Chondrocyte (in vitro differentiated cells): Measurements from ENCODE around the gene IDH3G. TPM values are rescaled to one million over a fixed set of nuclear protein-coding genes. Genes with fewer than 3 reads are reported as not detected.

Experiments used
- DNase-seq: peaks from one replicate; pipeline ENCODE4 v3.0.0; 2021; ENCODE audit warnings: mixed read lengths, low spot score
- H3K27ac Mint-ChIP-seq: one replicate; pipeline ENCODE4 v1.8.0; 2021; ENCODE audit warnings: mild to moderate bottlenecking, moderate library complexity, mixed read lengths; ENCODE audit not compliant: unreplicated experiment
- H3K27me3 Mint-ChIP-seq: 2 replicates; pipeline ENCODE4 v1.8.0; 2021; ENCODE audit warnings: low read depth, mixed read lengths
- H3K36me3 Mint-ChIP-seq: 2 replicates; pipeline ENCODE4 v1.8.0; 2021; ENCODE audit warnings: low read depth, mixed read lengths
- H3K4me1 Mint-ChIP-seq: 2 replicates; pipeline ENCODE4 v1.8.0; 2021; ENCODE audit warnings: low read depth, mild to moderate bottlenecking, mixed read lengths
- H3K4me3 Mint-ChIP-seq: one replicate; pipeline ENCODE4 v1.8.0; 2021; ENCODE audit warnings: mild to moderate bottlenecking, moderate library complexity, mixed read lengths; ENCODE audit not compliant: unreplicated experiment
- H3K9me3 Mint-ChIP-seq: 2 replicates; pipeline ENCODE4 v1.8.0; 2021; ENCODE audit warnings: low read depth, mixed read lengths
- CTCF ChIP-seq: fragments of 200-600 bp; sonication (generic); IDR thresholded peaks from 2 replicates; pipeline ENCODE4 v1.5.0; 2021; ENCODE audit warnings: antibody characterized with exemption, mild to moderate bottlenecking, moderate library complexity
- total RNA-seq: library from RNA; stranded (reverse); gene quantifications from 3 replicates; pipeline ENCODE4 v1.2.1, GENCODE V29; 2021

The IDH3G gene
- total RNA-seq, 1 donor from 2014 or later = 42.8 TPM

DNA sequence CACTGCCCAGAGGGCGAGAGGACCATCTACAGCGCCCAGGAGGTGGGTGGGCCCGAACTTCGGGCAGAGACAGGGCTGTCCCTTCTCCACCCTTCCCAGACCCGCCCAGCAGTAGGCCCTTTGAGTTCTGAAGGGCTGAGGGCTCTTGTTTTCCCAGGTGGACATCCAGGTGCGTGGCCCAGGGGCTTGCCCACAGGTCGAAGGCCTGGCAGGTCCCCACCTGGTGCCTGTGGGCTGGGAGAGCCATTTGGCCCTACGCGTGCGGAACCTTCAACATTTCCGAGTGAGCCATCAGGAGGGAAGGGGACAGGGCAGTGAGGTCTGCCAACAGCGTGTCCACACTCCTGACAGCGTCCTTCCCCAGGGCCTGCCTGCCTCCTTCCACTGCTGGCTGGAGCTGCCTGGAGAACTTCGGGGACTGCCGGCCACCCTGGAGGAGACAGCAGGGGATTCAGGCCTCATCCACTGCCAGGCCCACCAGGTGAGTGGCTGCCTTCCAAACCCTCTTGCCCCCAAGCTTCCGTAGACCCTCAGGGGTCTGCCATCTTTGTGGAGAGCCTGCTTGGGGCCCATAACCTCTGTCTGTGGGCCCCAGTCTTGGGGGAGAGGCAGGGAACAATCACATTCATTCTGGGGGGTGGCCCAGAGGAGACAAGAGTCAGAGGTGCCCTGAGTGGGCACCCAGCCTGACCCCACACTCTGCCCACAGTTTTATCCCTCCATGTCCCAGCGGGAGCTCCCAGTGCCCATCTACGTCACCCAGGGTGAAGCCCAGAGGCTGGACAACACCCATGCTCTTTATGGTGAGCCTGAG lies 23.4 kb downstream of the IDH3G start:
- no peak for DNase-seq
- no peak overlapping the region for H3K4me3 Mint-ChIP-seq
- no peak overlapping the region for H3K27ac Mint-ChIP-seq
- H3K36me3 Mint-ChIP-seq = peaks cover 2% of the 10 kb centered on the region
- H3K27me3 Mint-ChIP-seq = no peaks in the 10 kb centered on the region
- no peak for TF ChIP-seq CTCF
- no peaks in the 10 kb centered on the region for H3K9me3 Mint-ChIP-seq
- peaks cover 7% of the 10 kb centered on the region for H3K4me1 Mint-ChIP-seq

GRCh38 chrX:153769865-153770600 lies 24.1 kb downstream of the IDH3G start:
- Mint-ChIP-seq H3K27me3 (no peaks in the 10 kb centered on the region), H3K4me1 (peaks cover 11% of the 10 kb centered on the region), H3K4me3 (no peak overlapping the region), H3K9me3 (no peaks in the 10 kb centered on the region), H3K36me3 (peaks cover 2% of the 10 kb centered on the region), H3K27ac (no peak overlapping the region)
- TF ChIP-seq CTCF = no peak
- DNase-seq = no peak

GRCh38 chrX:153769158-153769864 lies 24.9 kb downstream of the IDH3G start:
- DNase-seq = peak; percentile 94
- Mint-ChIP-seq H3K27me3 (no peaks in the 10 kb centered on the region), H3K4me3 (no peak overlapping the region), H3K27ac (no peak overlapping the region), H3K4me1 (peaks cover 11% of the 10 kb centered on the region), H3K9me3 (no peaks in the 10 kb centered on the region), H3K36me3 (peaks cover 2% of the 10 kb centered on the region)
- no peak for TF ChIP-seq CTCF

DNA sequence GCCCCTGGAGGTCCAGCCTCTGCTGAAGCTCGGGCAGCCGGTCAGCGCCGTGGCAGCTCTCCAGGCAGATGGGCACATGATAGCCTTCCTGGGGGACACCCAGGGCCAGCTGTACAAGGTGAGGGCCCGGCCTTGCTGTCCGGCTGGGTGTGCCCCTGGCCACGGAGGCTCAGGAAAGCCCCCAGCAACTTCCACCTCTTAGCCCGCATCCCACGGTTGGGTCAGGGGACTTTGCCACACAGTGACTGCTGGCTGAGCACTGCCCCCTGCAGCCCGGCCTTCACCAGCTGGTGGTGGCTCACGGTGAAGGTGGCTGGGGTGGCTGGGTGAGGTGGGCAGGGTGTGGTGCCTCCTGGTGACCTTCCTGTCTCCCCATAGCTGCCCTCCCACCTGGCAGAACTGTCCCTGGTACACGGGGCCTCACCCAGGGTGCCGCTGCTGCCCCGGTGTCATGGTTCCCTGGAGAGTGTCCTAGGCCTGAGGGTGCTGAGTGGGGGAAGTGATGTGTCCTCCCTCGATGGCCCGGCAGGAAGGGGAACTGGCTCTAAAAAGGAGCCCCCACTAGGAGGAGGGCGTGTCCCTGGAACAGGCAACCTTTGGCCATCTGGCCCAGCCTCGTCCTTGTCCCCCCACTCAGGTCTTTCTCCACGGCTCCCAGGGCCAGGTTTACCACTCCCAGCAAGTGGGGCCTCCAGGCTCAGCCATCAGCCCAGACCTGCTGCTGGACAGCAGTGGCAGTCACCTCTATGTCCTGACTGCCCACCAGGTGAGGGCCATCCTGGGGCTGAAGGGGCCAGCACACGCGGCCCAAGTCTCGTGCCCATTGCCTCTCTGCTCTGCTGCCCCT lies 25.6 kb downstream of the IDH3G start:
- no peak overlapping the region for H3K27ac Mint-ChIP-seq
- H3K9me3 Mint-ChIP-seq = no peaks in the 10 kb centered on the region
- peak; percentile 21 for TF ChIP-seq CTCF
- H3K4me3 Mint-ChIP-seq = no peak overlapping the region
- peaks cover 11% of the 10 kb centered on the region for H3K4me1 Mint-ChIP-seq
- no peaks in the 10 kb centered on the region for H3K27me3 Mint-ChIP-seq
- peak; percentile 91 for DNase-seq
- peaks cover 2% of the 10 kb centered on the region for H3K36me3 Mint-ChIP-seq
